GM18873 (cell line): ENCODE results near the gene FARP1.
A peak's percentile ranks its signal among the peaks of the same experiment; 100 is the strongest.

ENCODE experiments used
- ATAC-seq: cut with Tn5 transposase; IDR thresholded peaks from one replicate; pipeline ENCODE4 v1.9.1; 2021; ENCODE audit warnings: mild to moderate bottlenecking, moderate library complexity, moderate number of reproducible peaks; ENCODE audit not compliant: unreplicated experiment, low FRiP score

The FARP1 gene

DNA sequence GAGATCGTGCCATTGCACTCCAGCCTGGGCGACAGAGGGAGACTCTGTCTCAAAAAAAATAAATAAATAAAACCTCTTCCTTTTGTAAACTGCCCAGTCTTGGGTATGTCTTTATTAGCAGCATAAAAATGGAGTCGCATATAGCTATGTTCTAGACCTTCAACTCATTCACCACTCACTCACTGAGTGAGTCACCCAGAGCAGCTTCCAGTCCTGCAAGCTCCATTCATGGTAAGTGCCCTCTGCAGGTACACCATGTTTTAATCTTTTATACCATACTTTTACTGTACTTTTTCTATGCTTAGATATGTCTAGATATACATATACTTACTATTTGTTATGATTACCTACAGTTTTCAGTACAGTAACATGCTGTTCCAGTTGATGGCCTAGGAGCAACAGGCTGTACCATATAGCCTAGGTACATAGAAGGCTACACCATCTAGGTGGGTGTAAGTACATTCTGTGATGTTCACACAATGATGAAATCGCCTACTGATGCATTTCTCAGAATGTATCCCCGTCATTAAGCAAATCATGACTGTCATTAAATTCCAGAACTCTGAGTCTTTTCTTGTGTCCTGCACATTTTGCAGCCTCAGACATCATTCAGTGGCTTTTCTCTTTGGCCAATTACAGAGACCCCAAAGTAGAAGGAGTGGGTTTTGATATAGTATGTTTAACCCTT lies 13.7 kb upstream of the FARP1 start:
- ATAC-seq: no peak

DNA sequence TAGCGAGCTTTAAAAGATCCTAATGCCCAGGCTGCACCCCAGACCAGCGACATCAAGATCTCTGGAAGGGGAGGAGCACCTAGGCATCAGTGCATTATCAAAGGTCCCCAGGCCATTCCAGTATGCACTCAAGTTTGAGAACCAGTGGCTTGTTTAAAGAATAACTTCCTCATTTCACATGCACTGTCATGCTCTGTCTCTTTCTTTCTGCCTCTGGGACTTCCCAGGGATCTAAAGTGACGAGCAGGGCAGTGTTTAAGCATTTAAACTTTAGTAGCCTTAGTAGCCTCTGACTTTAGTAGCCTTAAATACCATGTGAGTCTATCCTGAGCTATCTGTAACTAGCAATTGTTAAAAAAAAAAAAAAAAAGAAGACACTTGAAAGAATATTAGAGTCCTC lies 8.9 kb upstream of the FARP1 start:
- peak; percentile 86 for ATAC-seq

DNA sequence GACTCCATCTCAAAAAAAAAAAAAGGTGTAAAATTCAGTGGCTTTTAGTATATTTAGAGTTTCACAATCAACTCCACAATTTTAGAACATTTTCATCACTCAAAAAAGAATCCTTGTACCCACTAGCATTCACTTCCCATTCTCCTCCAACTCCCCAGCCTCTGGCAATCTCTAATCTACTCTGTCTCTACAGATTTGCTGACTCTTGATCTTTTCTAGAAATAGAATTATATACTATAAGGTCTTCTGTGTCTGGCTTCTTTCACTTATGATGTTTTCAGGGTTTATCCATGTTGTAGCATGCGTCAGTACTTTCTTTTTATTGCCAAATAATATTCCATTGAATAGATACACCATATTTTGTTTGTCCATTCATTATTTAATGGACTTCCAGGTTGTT lies 8.0 kb upstream of the FARP1 start:
- no peak for ATAC-seq

- no peak for ATAC-seq
These were observed 1.8 kb upstream of the FARP1 start for GRCh38 chr13:98141091-98141490.

- ATAC-seq: no peak
These were observed 1.1 kb upstream of the FARP1 start for GRCh38 chr13:98141509-98142379.

DNA sequence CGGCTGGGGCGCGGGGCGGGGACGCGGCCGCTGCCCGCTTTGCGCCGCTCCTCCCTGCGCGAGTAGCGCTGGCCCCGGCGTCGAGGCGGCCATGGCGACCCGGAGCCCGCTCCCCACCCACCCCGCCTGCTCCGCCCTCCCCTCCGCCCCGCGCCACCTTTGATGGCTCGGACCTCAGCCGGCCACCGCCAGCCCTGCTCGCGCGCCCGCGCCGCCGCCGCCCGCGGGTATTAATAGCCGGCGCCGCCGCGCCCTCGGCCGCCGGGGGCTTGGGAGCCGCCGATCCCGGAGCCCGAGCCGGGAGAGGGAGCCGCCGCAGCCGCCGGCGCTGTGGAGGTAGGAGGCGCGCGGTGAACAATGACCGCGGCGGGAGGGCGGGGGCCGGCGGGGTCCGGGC lies 261 bp downstream of the FARP1 start:
- peak; percentile 18 for ATAC-seq

- no peak for ATAC-seq
These were observed 720 bp downstream of the FARP1 start for GRCh38 chr13:98143601-98144026.

DNA sequence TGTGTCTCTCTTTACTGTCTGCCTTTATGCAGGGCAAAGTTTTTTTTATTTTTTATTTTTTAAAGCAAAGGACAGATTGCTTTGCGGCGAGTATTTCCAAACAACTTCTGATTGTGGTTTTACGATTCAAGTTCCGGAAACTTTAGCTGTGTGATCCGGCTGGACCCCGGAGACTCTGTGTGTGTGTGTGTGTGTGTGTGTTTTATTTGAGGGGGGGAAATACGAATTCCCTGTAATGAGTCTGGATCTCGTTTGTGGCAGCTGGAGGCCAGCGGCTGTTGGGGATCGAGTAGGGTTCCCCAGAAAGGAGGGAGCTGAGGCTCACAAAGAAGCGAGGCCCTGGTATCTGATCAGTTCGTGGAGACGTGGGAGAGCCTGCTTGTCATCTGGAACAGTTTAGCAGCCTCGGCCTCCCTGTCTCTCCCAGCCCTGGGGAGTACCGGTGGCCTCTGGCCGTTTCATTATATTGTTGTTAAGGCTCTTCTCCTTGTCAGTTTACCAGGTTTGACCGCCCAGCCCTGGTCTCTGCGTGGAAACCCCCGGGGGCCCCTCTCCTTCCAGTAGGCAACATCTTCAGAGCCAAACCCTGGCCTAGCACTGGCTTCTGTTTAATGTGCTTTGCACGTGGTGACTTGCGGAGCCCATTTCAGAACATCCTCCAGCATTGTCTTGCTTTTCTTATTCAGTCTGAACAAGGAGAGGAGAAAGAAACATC lies 1.3 kb downstream of the FARP1 start:
- ATAC-seq: no peak

DNA sequence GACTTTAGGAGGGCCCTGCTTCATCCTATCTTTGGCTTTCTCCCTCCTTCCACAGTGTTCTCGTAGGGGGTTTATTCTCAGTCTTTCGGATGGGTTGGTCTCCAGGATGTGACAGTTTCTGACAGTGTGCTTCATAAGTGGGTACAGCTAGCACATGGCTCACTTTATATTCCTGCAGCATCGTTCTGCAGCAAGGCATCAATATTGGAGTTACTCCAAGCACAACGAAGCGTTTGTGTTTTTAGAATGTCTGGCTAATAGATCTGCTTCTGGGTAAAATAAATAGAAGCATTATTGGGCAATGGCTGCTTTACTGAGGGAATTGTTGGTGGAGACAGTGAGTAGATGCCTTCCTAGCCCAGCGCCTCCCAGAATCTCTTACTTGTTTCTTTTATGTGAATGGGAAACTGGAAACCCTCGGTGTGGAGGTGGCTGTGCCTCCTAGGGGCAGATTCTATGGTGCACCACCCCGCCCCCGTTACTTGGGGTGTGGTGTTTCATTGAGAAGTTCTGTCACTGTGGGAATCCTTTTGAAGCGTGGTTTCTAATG lies 2.0 kb downstream of the FARP1 start:
- ATAC-seq: no peak

DNA sequence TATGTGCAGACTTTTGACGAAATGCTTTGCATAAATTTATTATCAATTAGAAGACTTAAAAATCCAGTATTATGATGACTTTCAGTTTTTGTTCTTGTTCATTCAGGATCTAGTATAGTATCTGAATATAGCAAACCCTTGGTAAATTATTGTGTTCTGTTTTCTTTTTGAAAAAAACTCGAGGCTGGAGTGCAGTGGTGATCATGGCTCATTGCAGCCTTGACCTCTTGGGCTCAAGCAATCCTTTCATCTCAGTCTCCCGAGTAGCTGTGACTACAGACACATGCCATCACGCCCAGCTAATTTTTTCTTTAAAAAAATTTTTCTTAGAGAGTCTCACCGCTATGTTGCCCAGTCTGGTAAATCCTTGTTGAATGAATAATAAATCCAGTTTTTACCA lies 4.6 kb downstream of the FARP1 start:
- ATAC-seq: no peak

GRCh38 chr13:98150832-98151479 lies 8.1 kb downstream of the FARP1 start:
- no peak for ATAC-seq

DNA sequence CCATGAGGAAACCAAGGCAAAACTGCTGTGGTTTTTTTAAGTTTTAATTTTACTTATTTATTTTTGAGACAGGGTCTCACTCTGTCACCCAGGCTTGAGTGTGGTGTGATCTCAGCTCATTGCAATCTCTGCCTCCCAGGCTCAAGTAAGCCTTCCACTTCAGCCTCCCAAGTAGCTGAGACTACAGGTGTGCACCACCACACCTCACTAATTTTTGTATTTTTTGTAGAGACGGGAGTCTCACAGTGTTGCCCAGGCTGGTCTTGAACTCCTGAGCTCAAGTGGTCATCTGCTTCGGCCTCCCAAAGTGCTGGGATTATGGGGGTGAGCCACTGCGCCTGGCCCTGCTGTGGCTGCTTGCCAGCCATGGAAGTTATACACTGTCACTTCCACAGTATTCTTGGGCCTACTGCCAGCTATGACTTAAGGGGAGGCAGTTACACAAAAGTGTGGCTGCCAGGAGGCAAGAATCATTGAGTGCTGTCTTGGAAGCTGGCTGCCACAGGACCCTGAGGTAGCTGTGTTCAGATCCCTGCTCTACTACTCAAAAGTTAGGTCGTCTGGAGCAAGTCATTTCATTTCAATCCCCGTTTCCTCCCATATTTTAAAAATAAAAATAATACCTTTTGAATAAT lies 12.7 kb downstream of the FARP1 start:
- no peak for ATAC-seq

- no peak for ATAC-seq
These were observed 13.4 kb downstream of the FARP1 start for GRCh38 chr13:98156259-98156658.

- no peak for ATAC-seq
These were observed 14.3 kb downstream of the FARP1 start for GRCh38 chr13:98157188-98157587.

GRCh38 chr13:98157609-98158008 lies 14.7 kb downstream of the FARP1 start:
- ATAC-seq: no peak

- ATAC-seq: no peak
These were observed 15.4 kb downstream of the FARP1 start for GRCh38 chr13:98158172-98158899.

DNA sequence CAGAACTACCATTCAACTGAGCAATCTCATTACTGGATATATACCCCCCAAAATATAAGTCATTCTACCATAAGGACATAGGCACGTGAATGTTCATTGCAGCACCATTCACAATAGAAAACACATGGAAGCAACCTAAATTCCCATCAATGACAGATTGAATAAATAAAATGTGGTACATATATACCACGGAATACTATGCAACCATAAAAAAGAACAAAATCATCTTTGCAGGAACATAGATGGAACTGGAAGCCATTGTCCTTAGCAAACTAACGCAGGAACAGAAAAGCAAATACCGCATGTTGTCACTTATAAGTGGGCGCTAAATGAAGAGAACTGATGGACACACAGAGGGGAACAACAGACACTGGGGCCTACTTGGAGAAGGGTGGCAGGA lies 20.0 kb downstream of the FARP1 start:
- no peak for ATAC-seq

DNA sequence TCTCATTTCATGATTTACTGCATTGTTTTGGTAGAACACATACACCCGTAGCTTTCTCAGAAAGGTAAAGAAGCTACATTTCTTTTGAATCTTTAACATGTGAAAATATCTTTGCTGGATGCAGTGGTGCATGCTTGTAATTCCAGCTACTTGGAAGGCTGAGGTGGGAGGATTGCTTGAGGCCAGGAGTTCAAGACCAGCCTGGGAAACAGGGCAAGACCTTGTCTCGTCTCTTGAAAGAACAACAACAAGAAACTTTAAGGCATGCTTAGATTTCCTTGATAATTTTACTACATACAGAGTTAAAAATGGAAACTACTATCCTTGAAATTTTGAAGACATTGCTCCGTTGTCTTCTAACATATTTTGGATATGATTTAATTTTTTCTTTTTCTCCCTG lies 26.4 kb downstream of the FARP1 start:
- ATAC-seq: no peak

DNA sequence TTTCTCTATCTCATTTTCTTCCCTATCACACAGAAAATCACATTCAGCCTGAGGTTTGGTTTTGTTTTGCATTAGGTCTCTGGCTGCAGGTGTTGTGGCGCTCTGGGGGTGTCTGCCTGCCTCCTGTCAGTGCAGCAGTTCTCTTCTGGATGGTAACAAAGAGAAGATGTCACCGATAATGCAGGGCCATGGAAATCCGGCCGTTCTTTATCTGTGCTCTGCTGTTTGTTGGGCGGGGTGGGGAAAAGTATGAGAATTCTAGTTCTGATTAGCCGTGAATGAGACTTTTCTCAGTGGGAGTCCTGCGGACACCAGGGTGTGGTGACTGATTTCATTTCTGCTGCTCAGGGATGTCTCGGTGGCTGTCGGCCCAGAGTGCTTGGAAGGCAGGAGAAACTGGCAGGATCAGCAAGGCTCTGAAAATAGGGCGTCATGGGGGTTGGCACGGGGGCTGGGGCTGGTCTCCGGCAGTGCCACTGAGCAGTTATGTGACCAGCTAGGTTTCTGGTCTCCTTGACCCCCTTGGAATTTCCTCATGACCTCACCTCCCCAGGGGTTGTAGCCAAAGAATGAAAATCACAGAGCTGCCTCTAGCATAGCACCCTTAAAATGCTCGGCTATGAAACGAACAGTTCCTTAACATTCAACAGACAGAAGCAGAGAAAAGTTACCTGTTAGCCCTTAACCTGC lies 29.2 kb downstream of the FARP1 start:
- ATAC-seq: no peak
